Measurements from ENCODE around the gene C20orf204.

Gene C20orf204

DNA sequence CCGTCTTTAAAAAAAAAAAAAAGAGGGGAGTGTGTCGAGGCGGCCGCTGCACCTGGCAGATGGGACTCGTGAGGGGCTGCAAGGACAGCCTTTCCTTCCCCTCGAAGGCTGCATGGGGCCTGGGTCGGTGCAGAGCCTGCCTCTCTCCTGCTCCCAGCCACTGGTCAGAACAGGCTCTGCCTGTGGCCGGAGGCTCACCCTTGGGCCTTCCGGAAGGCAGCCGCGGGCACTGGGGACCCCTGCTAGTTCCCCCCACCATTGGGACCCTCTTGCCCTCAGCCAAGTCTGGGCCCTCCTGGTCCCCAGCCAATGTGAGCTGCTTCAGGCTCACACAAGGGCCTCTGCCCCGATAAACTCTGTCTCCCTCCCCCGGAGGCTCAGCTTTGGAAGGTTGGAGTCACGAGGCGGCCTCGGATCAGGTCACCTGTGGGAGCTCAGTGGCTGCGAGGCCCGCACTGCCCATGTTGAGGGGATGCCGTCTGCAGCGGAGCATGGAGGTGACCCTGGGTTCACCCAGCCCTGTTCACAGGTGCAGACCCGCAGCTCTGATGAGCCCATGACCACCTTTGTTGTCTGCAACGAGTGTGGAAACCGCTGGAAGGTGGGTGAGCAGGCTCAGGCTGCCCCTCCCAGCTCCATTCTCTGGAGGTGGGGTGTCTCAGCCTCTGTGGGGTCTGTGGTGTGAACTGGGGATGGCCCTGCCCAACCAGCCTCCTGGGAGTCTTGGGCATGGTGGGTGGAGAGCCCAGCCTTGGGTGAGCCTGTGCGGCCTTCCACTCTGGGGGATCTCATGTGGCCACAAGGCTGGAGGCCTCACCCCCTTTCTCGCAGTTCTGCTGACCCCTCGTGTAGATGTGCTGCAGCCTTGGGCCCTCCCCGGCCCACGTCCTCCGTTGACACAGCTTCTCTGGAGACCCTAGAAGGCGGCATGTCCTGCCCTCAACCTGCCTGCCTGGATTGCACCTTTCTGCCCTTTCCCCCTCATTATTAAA is 35.7 kb downstream of the C20orf204 start:
- DNase-seq (ENCODE audit: low read depth) = no peak

DNA sequence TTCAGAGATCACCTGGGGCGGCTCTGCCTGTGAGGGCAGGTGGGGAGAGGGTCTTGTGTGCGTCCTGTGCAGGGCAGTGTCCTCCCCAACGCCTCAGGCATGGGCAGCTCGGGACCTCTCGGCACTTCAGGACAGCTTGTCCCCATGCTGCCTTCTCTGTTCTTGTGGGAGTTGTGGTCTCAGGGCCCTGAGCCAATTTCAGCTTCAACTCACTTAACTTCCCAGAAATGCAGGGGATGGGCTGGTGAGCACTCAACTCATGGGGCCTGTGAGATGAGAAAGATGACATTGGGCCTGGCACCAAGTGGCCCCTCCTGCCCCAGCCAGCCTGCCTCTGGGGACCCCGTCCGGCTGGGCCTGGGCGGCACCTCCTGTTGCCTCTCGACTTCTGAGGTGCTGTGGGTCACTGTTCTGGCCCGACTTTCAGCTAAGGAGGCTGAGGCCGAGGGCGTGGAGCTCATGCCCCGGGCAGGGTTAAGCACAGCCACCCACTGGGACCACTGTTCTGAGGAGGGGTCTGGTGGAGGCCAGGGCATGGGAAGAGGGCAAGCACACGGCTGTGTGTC is 36.6 kb downstream of the C20orf204 start:
- no peak for DNase-seq (ENCODE audit: low read depth)

DNA sequence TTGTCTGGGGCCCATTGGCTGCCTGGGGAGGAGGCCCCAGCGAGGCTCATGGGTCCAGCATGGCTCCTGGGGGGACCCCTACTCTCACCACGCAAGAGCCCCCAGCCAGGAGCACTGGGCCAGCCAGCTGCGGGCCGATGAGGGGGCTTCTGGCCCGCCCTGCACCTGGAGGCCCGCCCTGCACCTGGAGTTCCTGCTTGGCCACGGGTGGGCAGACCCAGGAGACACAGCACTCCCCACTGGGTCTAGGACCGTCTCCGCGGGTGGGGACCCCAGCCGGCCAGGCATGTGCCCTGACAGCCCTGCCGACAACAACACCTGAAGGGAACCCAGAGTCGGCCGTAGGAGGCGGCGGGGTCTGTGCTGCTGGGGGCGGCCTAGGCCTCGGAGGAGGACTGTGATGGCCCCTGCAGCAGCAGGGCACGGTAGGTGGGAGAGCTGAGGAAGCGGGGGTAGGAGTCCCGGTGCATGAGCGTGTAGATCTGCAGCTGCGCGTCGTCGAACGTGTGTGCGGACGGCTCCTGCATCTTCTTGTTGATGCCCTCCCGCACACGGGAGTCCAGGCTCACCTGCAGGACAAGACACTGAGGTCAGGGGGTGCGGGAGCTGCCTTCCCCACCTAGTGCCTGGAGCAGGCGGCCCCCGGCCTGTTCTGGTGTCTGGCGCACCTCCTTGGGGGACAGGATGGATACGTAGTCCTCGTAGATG is 37.6 kb downstream of the C20orf204 start:
- no peak for DNase-seq (ENCODE audit: low read depth)

DNA sequence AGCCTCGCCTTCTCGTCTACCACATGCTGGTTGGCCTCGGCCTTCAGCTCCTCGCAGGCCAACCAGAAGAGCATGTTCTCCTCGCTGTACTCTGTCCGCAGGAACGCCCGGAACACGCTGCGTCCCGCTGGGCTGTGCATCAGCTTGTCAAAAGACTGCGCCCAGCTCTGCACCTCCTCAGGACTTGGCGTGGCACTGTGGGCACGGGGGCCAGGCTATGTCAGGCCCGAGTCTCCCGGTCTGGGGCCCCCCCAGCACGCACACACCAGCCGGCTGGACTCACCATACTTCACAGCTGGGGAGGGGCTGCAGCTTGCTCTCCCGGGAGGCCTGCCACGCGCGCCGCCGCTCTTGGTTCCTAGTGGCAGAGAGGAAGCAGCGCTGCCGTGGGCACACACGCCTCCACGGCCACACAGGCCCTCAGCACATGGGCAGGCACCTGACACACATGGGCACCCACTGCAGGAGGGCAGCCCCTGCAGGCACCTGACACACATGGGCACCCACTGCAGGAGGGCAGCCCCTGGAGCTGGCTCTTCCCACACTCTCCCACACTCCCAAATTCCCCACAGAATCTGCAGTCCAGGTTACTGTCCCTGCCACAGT is 38.3 kb downstream of the C20orf204 start:
- no peak for DNase-seq (ENCODE audit: low read depth)

DNA sequence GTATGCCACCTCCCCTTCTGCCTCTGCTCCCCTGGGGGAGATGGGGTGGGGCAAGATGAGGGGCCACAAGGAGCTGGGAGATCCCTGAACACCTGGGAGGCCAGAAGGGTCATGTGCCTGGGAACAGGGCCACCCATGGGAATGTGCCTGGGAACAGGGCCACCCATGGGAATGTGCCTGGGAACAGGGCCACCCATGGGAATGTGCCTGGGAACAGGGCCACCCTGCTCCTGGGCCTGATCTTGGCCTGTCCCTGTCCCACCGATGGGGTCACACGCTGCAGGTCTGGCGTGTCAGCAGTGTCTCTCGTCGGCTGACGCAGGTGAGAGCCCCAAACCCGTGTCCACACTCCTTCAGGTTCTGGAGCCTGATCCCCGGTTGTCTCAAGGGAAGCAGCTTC is 39.0 kb downstream of the C20orf204 start:
- no peak for DNase-seq (ENCODE audit: low read depth)

DNA sequence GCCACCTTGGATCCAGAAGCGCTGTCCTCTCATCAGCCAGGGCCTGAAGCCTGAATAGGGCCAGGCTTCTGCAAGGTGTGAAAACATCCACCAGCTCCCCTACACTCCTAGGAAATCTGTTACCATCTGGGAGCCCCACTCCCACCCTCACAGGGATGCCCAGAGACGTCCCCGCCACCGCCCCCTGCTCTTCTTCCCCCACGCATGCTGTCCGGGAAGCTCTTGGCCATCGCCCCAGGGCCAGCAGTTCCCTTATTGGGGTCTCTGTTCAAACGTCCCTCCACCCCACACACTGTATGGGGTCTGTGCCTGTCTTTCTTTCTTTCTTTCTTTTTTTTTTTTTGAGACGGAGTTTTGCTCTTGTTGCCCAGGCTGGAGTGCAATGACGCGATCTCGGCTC is 39.6 kb downstream of the C20orf204 start:
- no peak for DNase-seq (ENCODE audit: low read depth)

DNA sequence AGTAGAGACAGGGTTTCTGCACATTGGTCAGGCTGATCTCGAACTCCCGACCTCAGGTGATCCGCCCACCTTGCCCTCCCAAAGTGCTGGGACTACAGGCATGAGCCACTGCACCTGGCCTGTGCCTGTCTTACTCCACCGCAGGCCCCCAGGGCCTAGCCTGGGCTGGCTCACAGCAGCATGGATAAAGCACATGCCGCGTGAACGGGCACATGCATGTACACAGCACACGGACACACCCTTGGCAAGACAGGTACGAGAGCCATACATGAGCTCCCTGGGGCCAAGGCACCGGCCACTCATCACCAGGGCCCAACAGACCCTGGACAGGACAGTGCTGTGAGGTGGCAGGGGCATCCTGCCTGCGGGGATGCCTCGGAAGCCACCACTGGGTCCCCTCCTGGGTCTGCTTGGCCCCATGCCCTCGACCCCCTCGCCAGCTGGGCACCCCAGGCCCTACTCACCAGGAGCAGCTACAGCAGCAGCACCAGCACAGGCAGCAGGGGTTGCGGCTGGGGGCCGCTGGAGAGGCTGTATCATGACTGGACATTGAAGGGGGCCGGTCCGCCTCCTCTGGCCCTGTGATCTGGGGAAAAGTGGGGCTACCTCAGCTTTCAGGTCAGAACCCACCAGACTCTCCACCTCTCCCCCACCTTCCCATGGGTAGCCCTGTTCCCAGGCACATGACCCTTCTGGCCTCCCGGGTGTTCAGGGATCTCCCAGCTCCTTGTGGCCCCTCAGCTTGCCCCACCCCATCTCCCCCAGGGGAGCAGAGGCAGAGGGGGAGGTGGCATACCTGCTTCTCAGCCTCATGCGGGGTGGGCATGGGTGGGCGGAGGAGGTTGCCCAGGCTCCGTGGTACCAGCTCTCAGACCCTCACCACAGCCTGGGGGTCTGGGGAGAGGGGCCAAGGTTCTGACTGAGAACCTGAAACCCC is 40.3 kb downstream of the C20orf204 start:
- DNase-seq (ENCODE audit: low read depth) = no peak

DNA sequence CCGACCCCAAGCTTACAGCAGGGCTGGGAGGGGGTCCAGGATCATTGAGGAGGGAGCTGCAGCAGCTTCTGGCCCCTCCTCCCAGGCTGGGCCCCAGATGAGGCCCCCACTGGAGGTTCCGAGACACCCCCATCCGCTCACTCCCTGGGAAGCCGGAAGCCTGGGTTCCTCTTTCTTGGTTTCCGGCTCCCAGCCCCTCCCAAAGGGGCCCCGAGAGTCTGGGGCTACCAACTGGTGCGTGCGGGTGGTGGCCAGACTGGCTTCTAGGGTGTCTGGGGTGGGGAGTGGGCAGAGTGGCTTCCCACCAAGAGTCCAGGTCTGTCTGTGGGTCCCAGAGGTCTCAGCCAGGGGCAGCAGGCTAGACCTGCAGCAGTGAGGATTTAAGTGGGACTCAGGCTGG is 41.1 kb downstream of the C20orf204 start:
- peak; percentile 28 for DNase-seq (ENCODE audit: low read depth)

DNA sequence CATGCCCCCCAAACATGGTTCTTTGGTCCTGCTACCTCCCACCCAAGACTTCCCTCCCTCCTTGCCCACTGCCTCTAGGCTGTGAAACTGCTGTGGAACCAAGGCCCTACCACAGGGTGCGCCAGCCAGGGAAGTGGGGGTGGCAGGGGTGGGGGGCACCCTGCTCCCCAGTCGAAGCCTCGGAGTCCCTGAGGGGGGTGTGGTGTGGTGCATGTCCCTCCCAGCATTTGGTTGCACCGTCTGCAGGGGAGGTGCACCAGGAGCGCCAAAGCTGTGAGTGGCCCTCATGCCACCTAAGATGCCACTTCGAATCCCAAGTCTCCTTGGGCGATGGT is 41.5 kb downstream of the C20orf204 start:
- no peak for DNase-seq (ENCODE audit: low read depth)

DNA sequence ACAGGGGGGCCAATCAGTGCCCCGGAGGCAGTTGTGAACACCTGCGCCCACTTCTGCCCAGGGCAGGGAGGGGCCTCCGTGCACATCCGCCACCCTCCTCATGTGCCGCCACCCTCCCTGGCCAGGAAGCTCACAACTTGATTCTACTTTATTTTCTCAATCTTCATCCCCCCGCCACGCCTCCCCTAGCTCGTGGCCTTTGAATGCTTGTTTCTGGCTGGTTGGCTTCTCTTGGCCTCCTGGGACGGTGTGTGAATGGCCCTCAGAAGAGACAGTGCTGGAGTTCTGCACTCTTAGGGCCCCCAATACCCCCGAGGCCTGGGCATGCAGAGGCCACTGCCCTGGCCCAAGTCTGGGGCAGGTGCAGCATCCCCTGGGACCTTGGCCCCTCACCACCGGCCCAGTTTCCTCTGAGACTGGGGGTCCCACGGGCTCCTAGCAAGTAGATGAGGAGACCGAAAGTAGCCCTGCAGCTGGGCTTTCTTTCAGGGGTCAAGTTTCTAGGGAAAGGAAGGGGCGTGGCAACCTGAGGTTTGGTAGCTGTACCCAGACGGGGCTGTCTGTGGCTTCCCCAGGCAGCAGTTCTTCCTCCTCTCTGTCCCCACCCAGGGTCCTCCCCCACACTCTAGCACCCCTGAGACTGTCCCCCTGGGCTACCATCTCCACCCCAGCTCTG is 42.0 kb downstream of the C20orf204 start:
- peak; percentile 54 for DNase-seq (ENCODE audit: low read depth)

DNA sequence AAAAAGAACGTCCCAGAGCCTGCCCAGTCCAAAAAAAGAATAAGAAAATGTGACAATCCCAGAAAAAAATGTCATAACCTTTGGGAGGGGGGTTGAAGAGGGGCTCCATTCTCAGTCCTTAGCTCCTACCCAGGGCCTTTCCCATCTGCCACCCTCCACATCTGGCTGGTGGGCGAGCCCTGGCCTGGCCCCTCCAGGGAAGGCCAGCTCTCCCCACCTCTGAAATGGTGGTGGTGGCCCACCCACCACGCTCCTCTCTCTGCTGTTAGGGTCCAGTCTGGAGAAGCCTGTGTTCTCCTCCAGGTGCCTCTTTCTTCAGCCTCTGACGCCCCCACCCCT is 42.9 kb downstream of the C20orf204 start:
- DNase-seq (ENCODE audit: low read depth) = no peak

DNA sequence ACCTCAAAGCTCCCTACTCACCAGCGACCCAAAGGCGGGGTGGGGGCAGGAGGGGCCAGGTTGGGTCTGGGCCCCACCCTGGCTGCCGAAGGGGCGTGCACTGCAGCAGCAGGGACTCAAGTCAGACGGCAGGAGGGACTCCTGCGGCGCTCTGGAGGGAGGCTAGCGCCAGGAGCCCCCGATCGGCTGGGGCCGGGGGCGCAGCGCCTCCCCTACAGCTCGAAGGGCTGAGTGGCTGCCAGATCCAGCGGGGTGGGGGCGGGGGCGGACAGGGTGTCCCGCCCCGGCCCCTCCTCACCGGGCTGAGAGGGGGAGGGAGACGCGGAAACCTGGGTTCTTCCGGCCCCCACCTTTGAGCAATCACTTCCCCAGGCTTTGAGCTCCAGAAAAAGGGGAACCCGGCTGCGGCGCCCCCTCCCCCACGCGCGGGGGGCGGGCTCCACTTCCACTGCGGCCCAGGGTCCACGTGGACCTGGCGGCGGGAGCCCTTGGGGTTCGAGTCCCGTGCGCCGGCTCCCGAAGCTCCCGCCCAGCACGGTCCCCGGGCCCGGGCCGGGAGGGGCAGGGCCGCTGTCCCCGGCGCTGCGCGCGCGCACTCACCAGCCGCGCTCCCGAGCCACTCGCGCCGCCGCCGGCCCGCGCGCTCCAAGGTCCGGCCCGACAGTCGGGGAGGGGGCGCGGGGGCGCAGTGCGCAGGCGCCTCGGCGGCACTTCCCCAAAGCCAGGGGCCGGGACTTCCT is 43.5 kb downstream of the C20orf204 start, which contains the start of gene RGS19:
TSS of gene RGS19 (minus strand) at position 246 of the 740 bp plus-strand sequence. CDS start 2,632 bp downstream, outside the sequence.
- peak; percentile 59 for DNase-seq (ENCODE audit: low read depth)

DNA sequence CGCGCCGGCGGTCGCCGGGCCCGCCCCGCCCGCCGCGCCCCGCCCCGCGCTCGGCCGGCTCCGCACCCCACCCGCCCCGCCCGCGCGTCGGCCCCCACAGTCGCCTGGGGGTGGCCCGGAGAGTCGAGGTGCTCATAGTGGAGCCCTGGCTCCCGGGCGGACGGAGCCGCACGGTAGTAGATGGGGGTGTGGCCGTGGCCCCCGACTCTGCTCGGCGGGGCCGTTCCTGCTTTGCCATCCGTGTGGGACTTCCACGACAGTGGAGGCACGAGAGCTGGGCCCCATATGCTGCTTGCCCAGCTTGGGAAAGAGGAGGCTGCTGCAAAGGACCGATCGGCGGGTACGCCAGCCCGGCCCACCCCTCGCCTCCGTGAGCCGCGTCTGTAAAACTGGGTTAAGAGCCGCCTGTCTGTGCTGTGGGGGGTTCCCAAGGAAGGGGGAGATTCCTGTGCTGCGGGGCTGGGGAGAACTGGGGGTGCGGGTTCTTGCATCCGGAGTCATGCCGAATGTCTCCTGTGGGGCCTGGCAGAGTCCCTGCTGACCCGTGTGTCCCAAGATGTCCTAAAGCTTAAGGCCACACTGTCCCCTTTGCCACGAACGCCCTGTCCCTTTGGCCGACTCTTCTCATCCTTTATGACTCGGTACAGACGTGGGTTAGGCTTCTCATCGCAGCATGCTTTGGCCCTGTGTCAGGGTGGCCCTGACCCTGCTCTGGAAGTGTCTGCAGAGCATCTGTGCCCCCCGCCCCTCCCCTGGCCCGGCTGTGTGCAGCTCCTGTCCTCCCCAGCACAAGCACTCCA is 44.2 kb downstream of the C20orf204 start, which contains the start of gene OPRL1:
TSS of gene OPRL1 (plus strand) at position 70 of the 800 bp plus-strand sequence. CDS start 12,639 bp downstream, outside the sequence.
- no peak for DNase-seq (ENCODE audit: low read depth)

DNA sequence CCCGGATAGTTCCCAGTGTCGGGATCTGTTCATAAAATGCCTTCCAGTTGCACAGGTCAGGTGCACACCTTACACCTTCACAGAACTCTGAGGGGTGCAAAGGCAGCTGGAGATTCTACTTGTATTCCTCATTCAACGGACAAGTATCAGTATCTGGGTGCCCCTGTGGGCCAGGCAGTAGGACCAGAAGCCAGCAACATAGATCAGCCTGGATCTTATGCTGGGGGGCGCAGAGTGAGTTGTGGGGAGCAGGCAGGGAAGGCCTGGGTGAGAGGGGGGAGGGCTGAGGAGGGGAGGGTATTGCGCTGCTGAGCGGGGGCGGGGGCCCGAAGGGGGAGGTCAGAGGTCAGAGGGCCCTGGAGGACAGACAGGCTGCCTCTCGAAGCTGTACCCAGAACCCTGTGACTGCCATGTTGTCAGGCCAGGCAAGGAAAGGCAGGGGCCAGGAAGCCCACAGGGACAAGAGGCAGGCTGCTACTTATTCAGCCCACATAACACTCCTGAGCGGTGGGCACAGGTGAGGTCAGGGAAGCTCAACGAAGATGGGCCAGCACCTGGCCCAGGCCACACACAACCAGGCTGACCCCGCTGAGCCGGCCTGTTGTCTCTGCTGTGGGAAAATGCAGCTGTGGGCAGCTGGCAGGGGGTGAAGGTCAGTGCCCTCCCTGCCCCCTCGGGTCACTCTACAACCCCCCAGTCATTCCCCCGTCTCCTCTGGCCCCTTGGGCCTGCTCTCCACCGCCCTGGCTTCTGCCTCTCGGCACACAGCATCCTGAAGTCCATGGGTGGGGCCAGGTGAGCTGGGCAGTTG is 45.0 kb downstream of the C20orf204 start:
- no peak for DNase-seq (ENCODE audit: low read depth)

DNA sequence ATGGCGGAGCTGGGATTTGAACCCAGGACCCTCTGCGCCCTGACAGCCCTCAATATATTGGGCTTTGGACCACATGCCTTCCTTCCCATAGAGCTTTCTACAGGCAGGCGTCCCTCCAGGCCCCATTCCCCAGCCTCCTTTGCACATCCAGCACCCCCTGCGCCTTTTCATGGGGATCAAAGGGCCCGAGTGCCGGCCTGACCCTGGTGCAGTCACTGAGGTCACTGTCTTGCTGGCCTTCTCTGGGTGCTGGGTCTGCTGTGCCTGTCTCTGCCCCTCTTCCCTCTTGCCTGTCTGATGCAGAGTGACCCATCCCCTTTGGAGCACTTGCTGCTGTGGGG is 45.6 kb downstream of the C20orf204 start:
- DNase-seq (ENCODE audit: low read depth) = no peak

DNA sequence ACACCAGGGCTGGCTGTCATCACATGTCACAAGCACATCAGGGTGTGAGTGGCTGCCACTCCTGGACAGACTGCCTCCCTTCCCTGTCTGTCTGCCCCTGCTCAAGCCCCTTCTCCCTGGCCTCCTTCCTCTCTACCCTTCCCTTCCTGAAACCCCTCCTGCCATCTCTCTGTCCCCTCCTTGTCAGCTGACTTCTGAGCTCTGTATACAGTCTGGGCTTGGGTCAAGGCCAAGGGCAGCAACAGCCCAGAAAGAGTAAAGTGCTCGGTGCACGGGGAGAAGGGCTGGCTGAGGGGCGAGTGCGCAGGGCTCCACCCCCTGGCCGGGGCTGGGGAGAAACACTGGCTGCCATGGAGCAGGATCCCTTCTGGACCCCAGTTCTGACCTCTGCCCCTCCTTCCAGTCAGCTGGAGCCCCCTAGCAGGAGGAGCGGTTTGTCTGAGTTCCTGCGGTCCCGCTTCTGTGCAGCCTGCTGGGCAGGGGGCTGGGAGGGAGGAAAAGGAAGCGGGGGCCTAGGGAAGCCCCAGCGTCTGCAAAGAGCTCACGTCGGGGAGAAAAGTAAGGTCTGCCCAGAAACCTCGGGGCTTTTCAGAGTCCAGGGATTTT is 46.2 kb downstream of the C20orf204 start:
- no peak for DNase-seq (ENCODE audit: low read depth)

DNA sequence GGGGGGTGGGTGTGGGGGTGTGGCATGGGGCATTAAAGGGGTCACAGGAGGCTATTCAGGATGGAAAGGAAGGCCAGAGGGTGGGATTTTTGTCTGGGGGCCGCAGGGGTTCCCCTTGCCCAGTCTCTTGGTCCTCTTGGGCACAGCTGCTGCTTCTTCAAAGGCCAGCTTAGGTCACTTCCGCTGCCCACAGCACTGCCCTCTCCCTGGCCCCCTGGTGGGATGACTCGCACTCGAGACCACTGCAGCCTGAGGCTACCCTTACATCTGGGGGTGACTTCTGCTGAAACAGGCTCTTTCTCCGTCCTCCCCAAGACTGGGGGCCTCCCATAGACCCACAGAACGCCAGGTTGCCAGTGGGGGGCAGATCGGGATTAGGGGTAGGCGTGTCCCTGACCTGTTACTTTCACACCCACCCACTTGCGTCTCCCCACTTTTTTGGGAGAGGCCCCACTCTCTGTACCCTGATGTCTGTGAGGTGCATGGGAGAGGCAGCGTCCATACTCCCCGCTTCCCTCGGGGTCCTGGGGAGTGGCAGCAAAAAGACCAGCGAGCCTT is 46.9 kb downstream of the C20orf204 start:
- DNase-seq (ENCODE audit: low read depth) = no peak

DNA sequence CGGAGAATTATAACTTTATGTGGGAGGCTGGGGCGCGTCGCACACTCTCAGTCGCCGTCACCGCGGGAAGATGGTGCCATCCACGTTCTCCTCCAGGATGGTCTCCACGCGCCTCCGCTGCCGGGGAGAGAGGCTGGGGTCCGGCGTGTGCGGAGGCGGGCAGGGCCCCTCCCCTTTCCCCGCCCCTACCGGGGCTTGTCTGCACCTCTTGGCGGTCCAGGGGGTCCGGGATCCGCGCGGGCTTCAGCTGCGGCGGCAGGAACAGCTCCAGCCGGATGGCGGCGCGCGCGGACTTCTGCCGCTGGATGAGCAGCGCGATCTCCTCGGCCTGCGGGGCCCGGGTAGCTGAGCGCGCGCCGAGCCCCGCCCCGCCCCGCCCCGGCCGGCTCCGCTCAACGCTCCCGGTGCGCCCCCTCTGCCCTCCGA is 47.4 kb downstream of the C20orf204 start:
- peak; percentile 53 for DNase-seq (ENCODE audit: low read depth)
